NCI-H1092 treated with DMSO at 0.1 percent for 48 hours (cell line): Measurements from ENCODE around the gene PCYT2.

Experiments used
- DNase-seq: peaks from one replicate; lab custom pipeline; 2025; lab: John Stamatoyannopoulos, UW

PCYT2 gene

DNA sequence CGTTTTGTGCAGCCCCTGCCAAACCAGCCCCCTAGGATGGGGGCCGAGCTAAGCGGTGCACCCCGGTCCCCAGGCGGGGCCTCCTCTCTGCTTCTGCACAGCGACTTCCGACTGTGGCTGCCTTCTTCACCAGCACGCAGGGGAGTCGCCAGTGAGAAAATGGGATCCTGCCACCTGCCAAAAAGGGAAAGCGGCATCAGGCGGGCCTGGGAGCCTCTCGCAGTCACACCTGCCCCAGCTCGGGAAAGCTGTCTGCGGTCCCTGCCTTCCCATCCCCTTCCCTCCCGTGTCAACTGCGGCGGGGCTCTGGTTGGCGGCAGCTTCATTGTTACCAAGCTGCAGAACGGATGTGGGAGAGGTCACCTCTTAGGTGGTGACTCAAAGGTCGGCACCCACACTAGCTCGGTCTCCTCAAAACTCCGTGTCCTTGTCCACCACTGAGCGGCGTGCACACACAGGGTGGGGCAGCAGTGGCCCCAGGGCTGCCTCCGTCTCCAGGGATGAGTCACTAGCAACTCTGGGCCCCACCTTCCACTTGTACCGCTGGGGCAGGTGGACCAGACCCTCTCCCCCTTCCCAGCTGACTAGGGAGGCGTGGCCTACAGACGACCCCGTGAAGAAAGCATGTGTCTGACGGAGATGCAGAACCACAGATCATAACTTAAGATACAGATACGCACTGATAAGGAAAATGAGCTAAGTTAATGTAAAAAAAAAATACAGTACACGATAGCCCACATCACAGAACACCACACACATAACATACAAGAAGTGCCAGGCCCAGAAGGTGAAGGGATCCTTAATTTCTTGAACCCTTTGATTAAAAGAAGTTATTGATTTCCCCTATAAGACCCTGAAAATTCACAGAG lies 1.5 kb upstream of the PCYT2 start:
- no peak for DNase-seq

DNA sequence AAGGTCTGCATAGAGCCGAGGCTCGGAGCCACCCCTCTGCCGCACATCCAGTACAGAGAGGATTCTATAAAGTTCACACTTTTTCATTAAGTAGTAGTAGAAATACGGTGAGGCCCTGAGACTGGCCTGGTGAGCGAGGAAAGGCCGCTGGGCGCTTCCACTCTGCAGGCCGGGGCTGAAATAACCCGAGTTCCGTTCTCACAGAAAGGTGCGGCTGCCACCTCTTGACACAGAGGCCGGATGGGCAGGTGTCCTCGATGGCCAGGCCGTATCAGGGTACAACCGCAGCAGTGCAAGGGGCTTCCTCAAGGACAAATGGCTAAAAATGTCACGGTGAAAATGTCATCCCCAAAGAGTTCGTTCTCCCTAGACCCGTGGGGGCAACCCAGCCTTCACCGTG lies 770 bp upstream of the PCYT2 start:
- DNase-seq = no peak

DNA sequence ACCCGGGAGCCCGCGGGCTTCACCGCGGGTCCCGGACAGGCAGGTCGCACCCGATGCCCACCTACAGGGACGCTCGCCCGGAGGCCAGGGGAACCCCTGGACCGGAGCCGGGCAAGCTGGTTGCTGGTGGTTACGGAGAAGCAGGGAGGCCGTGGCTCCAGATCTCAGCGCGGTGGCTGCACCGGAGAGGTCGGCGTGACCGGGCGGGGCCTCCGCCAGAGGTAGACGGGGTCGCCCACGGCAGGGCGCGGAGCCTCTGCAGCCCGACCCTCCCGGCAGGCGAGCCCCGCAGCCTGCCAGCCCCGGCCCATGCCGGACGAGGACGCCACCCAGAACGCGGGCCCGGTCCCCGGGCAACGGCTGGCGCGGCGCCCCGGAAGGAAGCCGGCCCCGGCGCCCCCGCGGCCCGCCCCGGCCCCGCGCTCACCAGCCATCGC lies 341 bp downstream of the PCYT2 start:
- DNase-seq = no peak

DNA sequence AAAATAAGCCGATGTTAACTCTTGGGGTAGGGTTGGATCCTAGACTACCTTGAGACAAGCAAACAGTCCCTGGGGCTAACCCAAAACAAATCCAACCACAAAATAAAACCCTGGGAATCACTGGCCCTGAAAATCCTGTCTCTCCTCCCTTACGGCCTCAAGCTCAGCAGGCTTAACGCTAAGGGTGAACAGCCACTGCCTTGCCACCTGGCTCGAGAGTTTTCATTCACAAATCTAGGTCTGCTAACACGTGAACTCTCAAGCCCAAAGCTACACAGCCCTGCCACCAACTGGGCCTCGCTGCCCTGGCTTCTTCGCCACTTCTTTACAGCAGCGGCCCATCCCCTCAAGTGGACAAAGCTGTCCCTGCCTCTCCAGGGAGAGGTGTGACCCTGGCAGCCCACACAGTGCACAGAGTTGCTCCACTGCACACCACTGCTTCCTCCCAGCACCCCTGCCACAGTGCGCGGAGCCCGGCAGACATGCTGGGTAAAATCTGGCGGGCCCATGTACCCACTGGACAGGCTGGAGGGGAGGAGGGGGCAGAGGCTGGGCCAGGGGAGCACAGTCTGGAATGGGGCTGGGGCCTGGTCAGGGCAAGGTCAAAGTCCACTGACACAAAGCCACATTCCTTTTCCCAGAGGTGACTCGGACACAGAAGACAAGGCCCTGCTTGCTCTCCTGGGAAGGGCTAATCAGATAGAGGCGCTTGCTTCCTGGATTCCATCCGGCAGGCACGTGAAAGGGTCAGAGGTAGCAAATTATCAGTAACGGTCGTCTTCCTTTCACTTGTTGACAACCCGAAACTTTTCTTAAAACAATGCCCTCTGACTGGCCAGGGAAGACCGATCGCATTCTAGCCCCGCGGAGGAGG lies 996 bp downstream of the PCYT2 start:
- no peak for DNase-seq

DNA sequence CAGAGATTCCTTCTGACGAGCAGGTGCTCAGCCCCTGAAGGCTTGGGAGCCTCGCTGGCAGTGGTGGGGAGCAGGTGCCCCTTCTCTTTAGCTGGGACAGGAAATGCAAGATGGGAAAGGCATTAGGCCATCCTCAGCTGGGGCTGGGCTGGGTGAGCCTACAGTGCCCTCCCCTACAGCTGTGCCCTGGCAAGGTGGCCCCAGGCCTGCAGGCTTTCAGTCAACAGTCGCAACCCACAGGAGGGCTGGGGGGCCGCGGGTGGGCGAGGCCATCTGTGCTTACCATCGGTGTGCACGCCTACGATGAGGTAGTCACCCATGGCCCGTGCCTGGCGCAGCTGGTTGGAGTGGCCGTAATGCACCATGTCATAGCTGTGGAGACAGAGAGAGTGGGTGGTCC lies 2.0 kb downstream of the PCYT2 start:
- DNase-seq = no peak

DNA sequence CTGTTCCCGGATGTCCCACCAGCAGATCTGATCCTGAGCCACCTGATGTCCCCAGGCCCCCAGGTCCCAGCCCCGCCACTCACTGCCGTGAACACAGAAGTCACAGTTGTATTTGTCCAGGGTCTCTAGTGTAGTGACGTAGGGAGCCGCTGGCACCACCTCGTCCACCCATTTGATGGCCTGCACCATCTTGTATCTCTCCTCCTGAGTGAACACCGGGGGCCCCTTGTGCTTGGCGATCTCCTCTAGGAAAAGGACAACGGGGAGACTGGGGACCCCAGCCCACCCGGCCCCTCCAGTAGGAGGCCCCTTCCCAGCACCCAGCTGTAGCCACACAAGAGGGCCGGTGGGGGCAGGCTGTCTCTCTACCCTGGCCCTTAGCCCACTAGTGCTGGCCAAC lies 2.4 kb downstream of the PCYT2 start:
- DNase-seq = no peak

DNA sequence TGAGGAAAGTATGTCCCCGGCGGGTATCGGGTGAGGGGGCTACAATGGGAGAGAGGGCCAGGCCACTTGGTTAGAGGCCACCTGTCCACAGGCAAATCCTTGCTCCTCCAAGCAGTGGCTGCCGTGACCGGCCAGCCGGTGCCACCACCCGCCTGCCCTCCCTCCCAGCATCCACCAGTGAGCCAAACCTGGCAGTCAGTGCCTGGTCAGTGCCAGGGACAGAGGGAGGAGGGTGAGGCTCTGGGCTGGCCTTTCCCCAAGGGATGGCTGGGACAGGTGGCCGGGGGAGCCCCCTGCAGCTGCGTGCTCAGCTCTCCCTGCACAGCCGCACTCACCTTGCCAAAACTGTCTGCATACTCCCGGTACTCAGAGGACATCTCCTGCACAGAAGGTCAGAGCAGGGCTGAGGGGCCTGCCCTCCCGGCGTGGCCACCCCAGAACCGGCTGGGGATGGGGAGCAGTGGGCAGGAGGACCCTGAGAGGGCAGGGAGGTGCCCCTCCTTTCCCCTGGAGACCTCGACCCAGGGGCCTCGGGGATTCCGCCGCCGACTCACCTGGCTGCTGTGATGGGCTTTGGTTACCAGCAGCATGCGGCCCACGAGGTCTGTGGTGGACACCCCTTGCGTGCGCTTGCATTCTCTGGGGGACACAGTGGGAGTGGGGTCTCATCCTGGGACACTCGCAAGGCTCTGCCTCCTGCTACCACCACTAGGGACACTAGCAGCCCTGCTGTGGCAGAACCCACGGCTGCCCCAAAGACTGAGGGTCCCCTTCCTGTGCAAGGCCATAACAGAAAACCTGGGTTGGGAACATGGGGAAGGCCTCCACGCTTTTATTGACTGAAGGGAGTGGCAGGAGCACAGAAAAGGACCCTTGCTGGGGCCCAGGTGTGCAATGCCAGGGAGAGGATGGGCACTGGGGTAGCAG lies 3.7 kb downstream of the PCYT2 start:
- no peak for DNase-seq

DNA sequence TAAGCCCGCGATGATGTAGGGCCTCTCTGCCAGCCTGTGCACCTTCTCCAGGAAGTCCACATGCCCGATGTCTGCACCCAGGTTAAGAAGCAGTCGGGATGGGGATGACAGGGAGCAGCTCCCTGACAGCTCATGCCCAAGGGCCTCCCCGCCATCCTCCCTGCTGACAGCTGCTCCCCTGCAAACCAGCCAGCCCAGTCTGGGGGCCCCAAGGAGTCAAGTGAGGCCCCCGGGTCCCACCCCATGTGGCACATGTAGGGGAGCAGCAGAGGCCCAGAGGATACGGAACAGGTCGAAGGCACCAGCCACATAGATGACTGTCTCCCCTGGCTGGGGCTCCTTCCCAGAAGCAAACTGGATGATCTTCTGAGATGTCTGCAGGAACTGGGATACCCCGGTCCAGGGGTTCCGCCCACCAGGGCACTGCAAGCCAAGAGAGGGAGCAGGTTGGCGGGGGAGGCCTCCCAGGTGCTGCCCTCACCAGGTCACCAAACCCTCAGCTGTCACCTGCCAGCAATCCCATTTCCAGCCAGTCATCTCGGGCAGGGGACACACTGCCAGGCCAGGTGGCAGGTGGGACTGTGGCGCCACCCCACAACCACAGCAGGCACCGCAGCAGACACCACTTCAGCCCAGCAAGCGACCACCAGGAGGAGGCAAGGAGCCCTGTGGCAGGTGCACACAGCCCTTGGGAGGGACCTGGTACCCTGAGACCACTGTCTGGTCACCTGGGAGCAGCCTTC lies 4.6 kb downstream of the PCYT2 start:
- DNase-seq = no peak

DNA sequence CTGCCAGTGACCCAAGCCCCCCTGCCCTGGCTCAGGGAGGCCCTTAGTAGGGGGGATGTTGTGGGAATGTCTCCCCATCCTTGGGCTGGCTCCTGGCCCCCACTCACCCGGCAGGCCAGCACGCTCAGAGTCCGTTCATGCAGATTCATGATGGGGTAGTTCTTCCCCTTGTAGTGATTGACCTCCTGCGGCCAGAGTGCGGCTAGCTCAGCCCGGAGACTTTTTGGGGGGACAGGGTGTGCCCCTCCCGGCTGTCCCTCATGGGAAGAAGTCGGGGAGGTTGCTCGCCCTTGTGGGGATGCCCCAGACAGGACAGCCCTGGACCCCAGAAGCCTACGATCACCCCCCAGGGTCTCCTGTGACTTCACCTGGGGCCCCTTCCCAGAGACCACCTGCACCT lies 5.2 kb downstream of the PCYT2 start:
- no peak for DNase-seq

DNA sequence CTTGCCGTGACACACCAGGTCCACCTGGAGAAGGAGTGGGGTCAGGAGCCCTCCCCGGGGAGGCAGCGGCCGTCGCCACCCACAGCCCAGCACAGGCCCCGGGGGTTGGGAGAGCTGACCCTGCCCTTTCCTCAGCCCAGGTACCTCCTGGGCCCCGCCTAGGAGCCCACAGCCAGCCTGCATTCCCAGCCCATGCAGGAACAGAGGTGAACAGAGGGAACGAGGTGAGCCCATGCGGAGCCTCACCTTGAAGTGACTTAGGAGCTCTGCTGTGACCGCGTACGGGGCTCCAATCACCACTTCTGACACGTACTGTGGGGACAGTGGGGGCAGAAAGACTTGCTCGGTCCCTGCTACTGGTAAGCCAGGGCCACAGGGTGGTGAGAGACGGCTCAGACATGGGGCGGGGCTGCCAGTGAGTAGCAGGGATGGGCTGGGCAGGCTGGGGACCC lies 5.7 kb downstream of the PCYT2 start:
- DNase-seq = no peak

DNA sequence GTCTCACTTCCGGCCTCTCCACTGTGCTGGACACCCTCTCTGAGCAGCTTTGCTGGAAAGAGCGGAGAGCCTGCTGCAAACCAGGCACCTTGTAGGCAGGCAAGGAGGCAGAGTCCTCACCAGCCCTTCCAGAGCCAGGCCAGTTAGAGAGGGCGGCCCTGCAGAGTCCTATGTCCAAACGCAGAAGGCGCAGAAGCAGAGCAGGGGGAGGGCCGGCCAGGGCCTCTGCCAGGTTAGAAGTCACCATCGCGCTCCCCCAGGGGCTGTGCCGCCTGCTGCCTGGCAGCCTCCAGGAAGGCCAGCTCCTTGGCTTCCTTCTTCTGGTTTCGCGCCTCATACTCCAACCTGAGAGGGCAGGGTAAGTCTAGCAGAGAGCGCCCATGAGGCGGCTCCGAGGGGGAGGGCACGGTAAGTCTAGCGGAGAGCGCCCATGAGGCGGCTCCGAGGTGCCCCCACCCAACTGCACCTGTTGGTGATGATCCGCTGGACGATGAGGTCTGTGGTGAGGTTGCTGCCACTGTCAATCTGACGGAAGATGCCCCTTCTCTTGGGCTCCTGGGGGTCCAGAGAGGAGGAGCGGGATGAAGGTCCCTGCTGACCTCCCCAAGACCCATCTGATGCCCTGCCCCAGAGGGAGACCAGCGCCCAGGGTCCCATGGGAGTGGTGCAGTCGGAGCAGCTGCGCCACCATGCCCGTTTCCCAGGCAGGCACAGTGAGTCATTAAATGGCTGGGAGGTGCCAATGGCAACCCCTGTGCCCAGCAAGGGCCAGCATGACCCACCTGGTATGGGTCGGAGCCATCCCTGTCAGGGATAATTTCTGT lies 6.4 kb downstream of the PCYT2 start:
- DNase-seq = no peak

DNA sequence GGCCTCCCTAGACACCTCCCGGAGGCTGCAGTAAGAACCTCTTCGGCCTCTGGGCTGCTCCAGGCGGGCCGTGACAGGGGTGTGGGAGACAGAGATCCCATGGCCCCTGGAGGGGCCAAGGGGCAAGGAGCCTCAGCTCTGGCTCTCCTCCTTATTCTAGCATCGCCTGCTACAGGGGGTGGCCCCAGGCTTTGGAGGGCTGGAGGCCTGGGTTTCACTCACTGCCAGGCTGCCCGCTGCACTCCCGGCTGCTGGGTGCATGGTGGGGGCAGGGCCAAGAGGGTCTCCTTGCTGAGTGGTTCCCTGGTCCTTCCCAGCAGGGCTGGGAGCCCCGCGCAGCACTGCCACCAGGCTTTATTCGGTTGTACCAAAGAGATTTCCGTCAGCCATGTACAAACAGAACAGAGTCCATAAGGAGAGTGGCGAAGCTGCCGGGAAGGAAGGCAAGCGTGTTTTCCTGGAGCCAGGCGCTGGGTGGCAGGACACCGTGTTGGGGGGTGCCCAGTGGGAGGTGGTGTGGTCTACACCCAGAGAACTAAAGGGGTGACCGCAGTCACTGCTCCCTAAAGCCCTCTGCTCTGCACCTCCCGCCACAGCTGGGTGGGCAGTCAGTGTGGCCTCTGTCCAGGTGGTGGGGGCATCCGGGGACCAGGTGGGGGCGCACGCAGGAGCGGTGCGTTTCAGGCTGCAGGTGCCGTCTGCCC lies 7.2 kb downstream of the PCYT2 start:
- DNase-seq = no peak

DNA sequence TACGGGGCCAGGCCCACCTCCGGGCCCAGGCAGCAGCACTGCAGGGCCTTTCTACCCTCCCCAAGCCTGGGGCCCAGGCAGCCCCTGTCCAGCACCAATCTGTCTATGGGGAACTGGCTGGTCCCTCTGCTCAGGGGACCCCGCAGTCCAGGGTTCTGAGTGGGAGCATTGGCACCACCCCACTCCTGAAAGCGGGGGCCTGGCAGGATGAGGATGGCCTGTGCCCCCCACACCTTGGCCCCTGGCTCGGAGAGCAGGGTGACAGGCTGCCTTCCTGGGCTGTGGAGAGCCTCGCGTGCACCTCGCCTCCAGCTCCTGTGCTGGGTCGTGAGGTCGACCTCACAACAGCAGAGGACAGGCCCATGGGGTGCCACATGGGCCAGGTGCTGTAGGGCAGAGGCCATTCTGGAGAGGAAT lies 7.8 kb downstream of the PCYT2 start:
- DNase-seq = no peak

DNA sequence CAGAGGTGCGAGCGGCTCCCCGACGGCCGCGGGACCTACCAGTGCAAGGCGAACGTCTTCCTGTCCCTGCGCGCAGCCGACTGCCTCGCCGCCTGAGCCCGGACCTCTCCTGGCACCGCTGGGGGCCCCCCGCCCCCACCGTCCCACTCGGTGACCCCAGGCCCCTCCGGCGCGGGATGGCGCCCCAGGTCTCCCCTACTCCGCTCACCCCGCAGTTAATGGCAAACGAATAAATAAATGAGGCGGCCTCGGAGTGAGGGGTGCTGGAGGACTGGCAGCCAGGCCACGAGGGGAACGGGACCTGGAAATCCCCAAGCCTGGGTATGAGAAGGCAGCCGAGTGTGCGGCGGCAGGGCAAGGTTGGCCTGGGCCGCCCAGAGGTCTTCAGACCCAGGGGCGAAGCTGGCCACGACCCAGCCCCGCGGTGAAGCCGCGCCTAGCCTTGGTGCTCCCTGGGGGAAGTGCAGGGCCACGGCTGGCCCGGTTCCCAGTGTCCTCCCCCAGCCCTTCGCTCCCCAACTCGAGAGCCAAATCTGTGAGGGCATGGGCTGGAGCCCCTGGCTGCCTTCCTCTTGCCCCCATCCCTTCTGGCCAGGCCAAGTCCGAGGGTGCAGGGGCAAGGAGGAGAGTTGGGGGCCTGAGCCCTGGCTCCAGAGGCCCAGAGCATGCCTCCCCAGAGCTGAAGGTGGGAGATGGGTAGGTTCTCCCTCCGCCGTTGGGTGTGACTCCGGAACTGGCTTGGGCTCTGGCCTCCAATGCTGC lies 8.4 kb downstream of the PCYT2 start:
- DNase-seq = no peak

DNA sequence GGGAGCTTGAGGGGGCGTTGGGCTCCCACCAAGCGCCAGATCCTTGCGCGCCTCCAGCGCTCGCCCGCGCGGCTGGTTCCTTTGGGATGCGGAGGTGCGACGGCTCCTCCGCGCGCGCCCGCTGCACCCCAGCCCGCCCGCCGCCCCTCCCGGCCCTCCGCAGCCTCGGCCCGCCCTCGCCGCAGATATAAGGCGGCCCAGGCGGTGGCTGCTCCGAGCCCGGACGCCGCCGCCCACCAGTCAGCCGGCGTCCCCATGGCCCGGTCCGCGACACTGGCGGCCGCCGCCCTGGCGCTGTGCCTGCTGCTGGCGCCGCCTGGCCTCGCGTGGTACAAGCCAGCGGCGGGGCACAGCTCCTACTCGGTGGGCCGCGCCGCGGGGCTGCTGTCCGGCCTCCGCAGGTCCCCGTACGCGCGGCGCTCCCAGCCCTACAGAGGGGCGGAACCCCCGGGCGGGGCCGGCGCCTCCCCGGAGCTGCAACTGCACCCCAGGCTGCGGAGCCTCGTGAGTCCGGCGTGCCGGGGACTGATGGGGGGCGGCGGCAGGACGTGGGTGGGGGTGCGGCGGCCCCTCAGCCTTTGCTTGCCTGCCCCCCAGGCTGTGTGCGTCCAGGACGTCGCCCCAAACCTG lies 9.1 kb downstream of the PCYT2 start, which contains the start of gene NPB:
Gene NPB (plus strand): TSS at position 216 of the 630 bp plus-strand sequence. CDS start 40 bp downstream, at position 256.
- DNase-seq = no peak

DNA sequence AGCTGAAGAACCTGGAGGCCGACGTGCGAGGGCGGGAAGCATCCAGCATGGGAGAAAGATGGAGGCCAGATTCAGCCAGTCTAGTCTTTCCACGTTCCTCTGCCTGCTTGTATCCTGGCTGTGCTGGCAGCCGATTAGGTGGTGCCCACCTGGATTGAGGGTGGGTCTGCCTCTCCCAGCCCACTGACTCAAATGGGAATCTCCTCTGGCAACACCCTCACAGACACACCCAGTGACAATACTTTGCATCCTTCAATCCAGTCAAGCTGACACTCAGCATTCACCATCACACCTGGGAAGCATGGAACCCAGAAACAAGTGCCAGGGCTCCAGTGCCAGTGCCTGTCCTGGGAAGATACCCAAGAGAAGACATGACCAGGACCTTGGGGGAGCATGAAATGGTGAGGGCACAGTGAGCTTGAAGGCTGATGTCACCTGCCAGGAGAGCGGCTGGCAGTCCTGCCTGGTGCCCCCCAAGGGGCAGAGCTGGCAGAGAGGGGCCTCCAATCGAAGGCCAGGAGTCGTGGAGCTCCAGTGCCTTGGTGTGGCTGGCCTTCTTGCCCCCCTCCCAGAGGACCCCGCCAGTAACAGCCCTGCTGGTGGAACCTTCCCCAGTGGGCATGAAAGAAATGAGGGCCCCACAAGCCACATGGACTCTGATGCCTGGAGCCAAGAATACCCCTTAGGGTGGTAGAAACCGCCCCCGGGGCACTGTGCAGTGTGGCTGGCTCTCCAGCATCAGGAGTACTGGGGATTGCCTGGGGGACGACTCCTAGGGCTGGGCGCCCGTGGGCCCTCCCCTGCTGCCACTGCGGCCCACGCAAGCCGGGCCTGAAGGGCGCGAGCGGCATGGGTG lies 9.8 kb downstream of the PCYT2 start:
- DNase-seq = no peak

DNA sequence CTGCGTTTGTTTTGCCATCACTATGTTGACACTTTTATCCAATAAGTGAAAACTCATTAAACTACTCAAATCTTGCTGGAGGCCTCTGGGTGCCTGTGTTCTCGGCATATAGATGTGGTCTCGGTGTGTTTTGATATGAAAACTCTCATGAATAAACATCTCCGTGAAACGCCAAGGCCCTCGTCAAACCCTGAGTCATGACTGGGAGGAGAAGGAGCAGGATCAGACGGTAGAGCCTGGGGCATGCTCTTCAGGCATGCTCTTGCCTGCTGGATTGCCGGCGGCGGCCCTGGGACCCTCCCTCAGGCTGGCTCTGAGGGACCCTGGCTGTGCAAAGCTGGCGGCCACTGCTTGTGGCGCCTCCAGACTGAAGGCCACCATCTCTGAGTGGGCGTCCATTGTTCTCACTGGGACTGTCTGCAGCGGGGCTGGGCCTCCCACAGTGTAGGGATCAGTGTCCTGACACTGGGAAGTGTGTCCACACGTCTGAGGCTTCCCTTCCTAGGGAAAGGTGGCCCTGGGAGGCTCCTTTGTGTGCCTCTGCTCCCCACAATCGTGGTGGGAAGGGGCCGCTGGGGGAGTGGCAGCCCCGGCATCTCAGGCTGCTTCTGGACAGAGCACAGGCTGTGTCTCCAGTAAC lies 10.9 kb downstream of the PCYT2 start:
- no peak for DNase-seq
